Measurements from ENCODE around the gene NDST1.

Gene NDST1

DNA sequence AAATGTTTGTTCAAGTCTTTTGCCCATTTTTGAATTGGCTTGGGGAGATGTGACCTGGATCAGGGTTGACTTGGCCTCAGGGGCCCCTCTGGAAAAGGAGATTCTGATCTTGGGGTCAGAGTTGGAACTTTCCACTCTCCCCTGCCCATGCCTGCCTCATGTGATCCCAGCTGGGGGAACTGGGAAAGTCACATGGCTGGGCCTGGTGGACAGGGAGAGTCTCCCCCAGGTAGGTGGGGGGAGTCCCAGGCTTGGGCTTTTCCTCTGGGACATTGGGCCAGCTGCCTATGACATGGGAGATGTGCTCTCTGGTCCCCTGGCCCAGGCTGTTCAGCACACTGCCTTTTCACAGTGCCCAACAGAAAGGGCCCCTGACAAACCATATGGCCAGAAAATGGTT, 60.7 kb downstream of the NDST1 start:
- DNase-seq (ENCODE audit: extremely low read depth, low read depth), result no peak
- TF ChIP-seq, protein P1, sequence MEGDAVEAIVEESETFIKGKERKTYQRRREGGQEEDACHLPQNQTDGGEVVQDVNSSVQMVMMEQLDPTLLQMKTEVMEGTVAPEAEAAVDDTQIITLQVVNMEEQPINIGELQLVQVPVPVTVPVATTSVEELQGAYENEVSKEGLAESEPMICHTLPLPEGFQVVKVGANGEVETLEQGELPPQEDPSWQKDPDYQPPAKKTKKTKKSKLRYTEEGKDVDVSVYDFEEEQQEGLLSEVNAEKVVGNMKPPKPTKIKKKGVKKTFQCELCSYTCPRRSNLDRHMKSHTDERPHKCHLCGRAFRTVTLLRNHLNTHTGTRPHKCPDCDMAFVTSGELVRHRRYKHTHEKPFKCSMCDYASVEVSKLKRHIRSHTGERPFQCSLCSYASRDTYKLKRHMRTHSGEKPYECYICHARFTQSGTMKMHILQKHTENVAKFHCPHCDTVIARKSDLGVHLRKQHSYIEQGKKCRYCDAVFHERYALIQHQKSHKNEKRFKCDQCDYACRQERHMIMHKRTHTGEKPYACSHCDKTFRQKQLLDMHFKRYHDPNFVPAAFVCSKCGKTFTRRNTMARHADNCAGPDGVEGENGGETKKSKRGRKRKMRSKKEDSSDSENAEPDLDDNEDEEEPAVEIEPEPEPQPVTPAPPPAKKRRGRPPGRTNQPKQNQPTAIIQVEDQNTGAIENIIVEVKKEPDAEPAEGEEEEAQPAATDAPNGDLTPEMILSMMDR (IDR thresholded peaks at IDR 0.05; ENCODE audit: low read depth, low read length, missing control alignments), result no peak
- H3K4me3 ChIP-seq (replicated peaks; ENCODE audit: low read depth, low read length), result no peak overlapping the region

DNA sequence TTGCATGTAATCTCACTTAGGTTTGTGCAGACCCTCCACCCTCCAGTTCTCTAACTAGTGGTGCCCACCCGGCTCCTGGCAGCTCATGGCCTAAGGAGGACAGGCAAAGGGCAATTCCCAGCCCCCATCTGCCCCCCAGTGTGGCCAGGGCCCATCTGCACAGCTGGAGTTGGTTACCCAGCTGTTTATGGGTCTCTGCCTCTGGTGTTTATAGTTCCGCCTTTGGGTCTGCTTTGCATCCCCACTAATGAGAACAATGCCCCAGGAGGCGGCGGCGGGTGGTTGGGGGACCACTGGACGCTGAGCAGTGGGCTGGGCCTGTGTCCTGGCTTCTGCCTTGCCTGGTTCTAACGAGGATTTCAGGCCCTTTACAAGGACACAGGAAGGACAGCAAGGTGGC, 62.4 kb downstream of the NDST1 start:
- TF ChIP-seq, protein P1 (IDR thresholded peaks at IDR 0.05; ENCODE audit: low read depth, low read length, missing control alignments), result no peak
- no peak for DNase-seq (ENCODE audit: extremely low read depth, low read depth)
- no peak overlapping the region for H3K4me3 ChIP-seq (replicated peaks; ENCODE audit: low read depth, low read length)

- TF ChIP-seq, protein P1 (IDR thresholded peaks at IDR 0.05; ENCODE audit: low read depth, low read length, missing control alignments), result no peak
- no peak overlapping the region for H3K4me3 ChIP-seq (replicated peaks; ENCODE audit: low read depth, low read length)
- no peak for DNase-seq (ENCODE audit: extremely low read depth, low read depth)
Measured at GRCh38 chr5:150571836-150572235, 63.9 kb downstream of the NDST1 start.

- no peak overlapping the region for H3K4me3 ChIP-seq (replicated peaks; ENCODE audit: low read depth, low read length)
- TF ChIP-seq, protein P1 (IDR thresholded peaks at IDR 0.05; ENCODE audit: low read depth, low read length, missing control alignments), result no peak
Measured at GRCh38 chr5:150573216-150573615, 65.3 kb downstream of the NDST1 start.

DNA sequence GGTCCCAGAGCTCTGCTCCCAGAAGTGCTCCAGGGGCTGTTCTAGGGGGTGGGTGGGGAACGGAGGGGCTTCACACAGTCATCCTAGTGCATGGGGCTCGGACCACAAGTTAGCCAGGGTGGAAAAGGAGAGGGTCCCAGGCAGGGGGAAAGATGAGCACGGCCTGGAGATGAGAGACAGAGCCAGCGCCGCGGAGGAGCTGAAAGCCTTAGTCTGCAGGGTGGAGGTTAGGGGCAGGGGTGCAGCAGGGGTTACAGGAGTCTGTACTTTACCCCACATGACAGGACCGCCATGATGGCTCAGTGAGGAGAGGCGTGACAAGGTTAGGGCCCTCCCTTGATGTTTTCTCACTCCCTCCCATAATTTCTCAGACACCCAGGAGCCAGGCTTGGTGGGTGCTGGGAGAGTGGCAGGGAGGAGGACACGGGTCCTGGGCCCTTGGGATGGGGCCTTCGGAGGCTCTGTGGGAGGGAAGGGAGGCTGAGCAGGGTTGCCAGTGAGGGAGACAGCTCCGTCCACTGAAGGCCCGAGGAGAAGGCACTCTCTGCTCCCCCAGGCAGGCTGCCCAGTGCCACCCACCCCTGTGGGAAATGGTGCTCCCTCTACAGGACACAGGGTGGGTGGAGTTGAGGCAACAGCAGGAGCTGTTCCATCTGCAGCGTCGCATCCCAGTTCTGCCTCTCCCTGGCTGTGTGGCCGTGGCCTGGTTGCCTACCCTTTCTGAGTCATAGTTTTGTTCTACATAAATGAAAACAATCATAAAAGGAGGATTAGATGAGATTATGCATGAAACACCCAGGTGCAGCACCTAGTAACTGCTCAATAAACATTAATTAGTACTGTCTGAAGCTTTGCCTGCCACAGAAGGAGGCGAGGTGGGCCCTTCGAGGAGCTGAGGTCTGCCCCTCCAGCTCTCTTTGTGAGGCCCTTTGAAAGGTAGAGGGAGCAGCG, 66.2 kb downstream of the NDST1 start:
- DNase-seq (ENCODE audit: extremely low read depth, low read depth), result no peak
- TF ChIP-seq, protein P1 (IDR thresholded peaks at IDR 0.05; ENCODE audit: low read depth, low read length, missing control alignments), result peak; percentile 27
- H3K4me3 ChIP-seq (replicated peaks; ENCODE audit: low read depth, low read length), result no peak overlapping the region

More at GRCh38 chr5:150573216-150573615, 65.3 kb downstream of the NDST1 start:
- no peak for DNase-seq (ENCODE audit: extremely low read depth, low read depth)

- peak; percentile 16 for DNase-seq (ENCODE audit: extremely low read depth, low read depth)
- H3K4me3 ChIP-seq (replicated peaks; ENCODE audit: low read depth, low read length), result no peak overlapping the region
- TF ChIP-seq, protein P1 (IDR thresholded peaks at IDR 0.05; ENCODE audit: low read depth, low read length, missing control alignments), result no peak
Measured at GRCh38 chr5:150574818-150575547, 67.1 kb downstream of the NDST1 start.
